B cell (primary cell): Measurements from ENCODE around the gene CDO1. TPM values are rescaled to one million over a fixed set of nuclear protein-coding genes. Genes with fewer than 3 reads are reported as not detected.
A peak's percentile ranks its signal among the peaks of the same experiment; 100 is the strongest.

Experiments used
- ATAC-seq: fragments of 200-7000 bp; cut with Tn5 transposase; one replicate; pipeline ENCODE4 v1.10.0; 2021; ENCODE audit warnings: low read depth, mild to moderate bottlenecking, moderate number of reproducible peaks, moderate library complexity
- CTCF ChIA-PET: fragments of 350-600 bp; sonication (Branson Sonifier 250); formaldehyde crosslinking; loops from one replicate; lab custom pipeline; 2021; ENCODE audit warnings: antibody characterized with exemption, inconsistent platforms; lab: Charles Lee
- POLR2A ChIA-PET: fragments of 350-600 bp; sonication (Branson Sonifier 250); formaldehyde crosslinking; loops from one replicate; lab custom pipeline; 2021; ENCODE audit warnings: antibody characterized with exemption; lab: Charles Lee
- DNase-seq: peaks from one replicate; pipeline ENCODE4 v3.0.0; 2013
- H2AFZ ChIP-seq: 2 replicates; pipeline ENCODE4 v1.6.1; 2012; ENCODE audit warnings: mild to moderate bottlenecking, low read depth, low read length; ENCODE audit not compliant: insufficient read depth, poor library complexity, severe bottlenecking
- H3K27ac ChIP-seq, 2 donors: 1 replicate in 1 of 2; 2 replicates in 1 of 2; pipeline ENCODE4 v1.5.1; 2012 to 2013; ENCODE audit warnings: low read length in 2 of 2, mild to moderate bottlenecking in 2 of 2, moderate library complexity in 1 of 2
- H3K27me3 ChIP-seq, 4 experiments: fragments of 200-600 bp in 1 of 4; sonication (generic) in 1 of 4; replicated peaks in 1 of 4; 1 replicate in 2 of 4; 2 replicates in 2 of 4; pipeline versions ENCODE4 v1.6.1 to v1.7.0; 2013 to 2016; ENCODE audit warnings: low read length in 3 of 4, mild to moderate bottlenecking in 2 of 4, mixed read lengths in 1 of 4, moderate library complexity in 1 of 4; ENCODE audit not compliant: insufficient read depth in 4 of 4, control insufficient read depth in 3 of 4; ENCODE audit errors: control extremely low read depth in 1 of 4
- H3K36me3 ChIP-seq, 2 experiments: replicated peaks in 1 of 2; 1 replicate in 1 of 2; 2 replicates in 1 of 2; pipeline versions ENCODE4 v1.6.1 to v1.7.1; 2013; ENCODE audit warnings: low read length in 1 of 2; ENCODE audit not compliant: insufficient read depth in 2 of 2, control insufficient read depth in 1 of 2; ENCODE audit errors: control extremely low read depth in 1 of 2, extremely low read depth in 1 of 2
- H3K4me1 ChIP-seq, 2 donors: fragments of 200-600 bp in 1 of 2; sonication (generic) in 1 of 2; 1 replicate in 1 of 2; 2 replicates in 1 of 2; pipeline versions ENCODE4 v1.5.1 to v1.6.1; 2013 to 2017; ENCODE audit warnings: low read length in 2 of 2; ENCODE audit not compliant: control insufficient read depth in 2 of 2, insufficient read depth in 2 of 2
- H3K4me2 ChIP-seq: replicated peaks from 2 replicates; pipeline ENCODE3; 2012; ENCODE audit warnings: mild to moderate bottlenecking, low read depth, low read length; ENCODE audit not compliant: poor library complexity, severe bottlenecking
- H3K4me3 ChIP-seq, 5 experiments: fragments of 200-600 bp in 1 of 5; sonication (generic) in 1 of 5; 1 replicate in 3 of 5; 2 replicates in 2 of 5; pipeline versions ENCODE4 v1.5.1 to v1.7.0; 2011 to 2016; ENCODE audit warnings: low read length in 4 of 5, mild to moderate bottlenecking in 4 of 5, low read depth in 2 of 5, control low read depth in 1 of 5, moderate library complexity in 1 of 5; ENCODE audit not compliant: insufficient read depth in 1 of 5; ENCODE audit errors: control extremely low read depth in 1 of 5, extremely low read depth in 1 of 5
- H3K79me2 ChIP-seq: fragments of 200-600 bp; sonication (generic); one replicate; pipeline ENCODE4 v1.6.0; 2016; ENCODE audit warnings: low read length; ENCODE audit not compliant: control insufficient read depth, insufficient read depth
- H3K9ac ChIP-seq: fragments of 200-600 bp; sonication (generic); 2 replicates; pipeline ENCODE4 v1.6.1; 2017; ENCODE audit warnings: mild to moderate bottlenecking, low read length, moderate library complexity
- H3K9me3 ChIP-seq, 3 donors: one replicate each; pipeline versions ENCODE4 v1.6.1 to v1.7.1; 2013; ENCODE audit warnings: low read length in 2 of 3; ENCODE audit not compliant: control insufficient read depth in 2 of 3, insufficient read depth in 1 of 3; ENCODE audit errors: control extremely low read depth in 1 of 3
- H4K20me1 ChIP-seq: 2 replicates; pipeline ENCODE4 v1.6.0; 2012; ENCODE audit warnings: mild to moderate bottlenecking, low read length; ENCODE audit not compliant: insufficient read depth, control insufficient read depth, poor library complexity, severe bottlenecking
- H3K27ac Mint-ChIP-seq: one replicate; pipeline ENCODE4 v1.8.0; 2021; ENCODE audit warnings: mixed read lengths
- H3K27me3 Mint-ChIP-seq: one replicate; pipeline ENCODE4 v1.8.0; 2021; ENCODE audit warnings: mixed read lengths
- H3K4me1 Mint-ChIP-seq: one replicate; pipeline ENCODE4 v1.8.0; 2021; ENCODE audit warnings: mixed read lengths
- H3K4me3 Mint-ChIP-seq: one replicate; pipeline ENCODE4 v1.8.0; 2021; ENCODE audit warnings: mixed read lengths
- H3K9me3 Mint-ChIP-seq: one replicate; pipeline ENCODE4 v1.8.0; 2022; ENCODE audit warnings: mixed read lengths; ENCODE audit not compliant: insufficient read depth
- EZH2 ChIP-seq: IDR thresholded peaks from 2 replicates; pipeline ENCODE4 v1.6.1; 2012; ENCODE audit warnings: borderline replicate concordance, low read depth, mild to moderate bottlenecking, moderate library complexity, low read length; ENCODE audit not compliant: insufficient read depth, poor library complexity, severe bottlenecking
- WGBS: methylation state at CpG from one replicate; pipeline ENCODE4 v1.1.5; 2013; ENCODE audit warnings: missing lambda C conversion rate; ENCODE audit not compliant: insufficient coverage; 5-methylcytosine and 5-hydroxymethylcytosine counted together
- intact Hi-C: fragments of 100-400 bp; cut with micrococcal nuclease; formaldehyde crosslinking; loops from one replicate; pipeline ENCODE4 v1.10.0; 2022
- polyA plus RNA-seq: library from polyadenylated mRNA; depleted of rRNA; stranded (reverse); fragments of >200 nt; gene quantifications from 2 replicates; pipeline ENCODE4 v1.2.3, GENCODE V29; 2012
- total RNA-seq, 2 donors: library from RNA; stranded (reverse); fragments of 120-200 nt in 1 of 2; gene quantifications; 1 replicate in 1 of 2; 2 replicates in 1 of 2; pipeline versions ENCODE4 v1.2.3 to v1.2.4, GENCODE V29; 2013 to 2022
- TF ChIP-seq, protein P1 (sequence below): fragments of 200-600 bp; IDR thresholded peaks from one replicate; pipeline ENCODE4 v1.8.0; 2022; ENCODE audit warnings: antibody characterized with exemption, mild to moderate bottlenecking

CDO1 gene
- total and polyA plus RNA-seq, 2 donors (not counting 1 experiment from before 2014, with no cell fraction given) = not detected

DNA sequence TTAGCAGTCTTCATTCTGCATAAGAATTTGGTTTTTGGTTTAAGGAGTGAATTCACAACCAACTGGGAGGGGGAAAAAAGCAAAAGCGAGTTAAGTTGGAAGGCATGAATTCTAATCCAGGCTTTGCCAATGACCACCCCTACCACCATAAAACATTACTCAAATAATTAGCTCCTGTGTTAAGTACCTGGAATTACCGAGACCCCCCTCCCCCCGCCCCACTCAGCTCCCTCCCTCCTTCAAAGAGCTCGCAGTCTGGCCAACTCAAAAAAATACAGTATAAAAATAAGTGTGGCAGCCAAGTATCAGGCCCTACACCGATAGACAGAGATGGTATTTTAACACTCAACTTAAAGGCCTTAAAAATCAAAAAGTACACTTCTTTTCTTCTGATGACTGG is 24.4 kb upstream of the CDO1 start:
- Histone ChIP-seq H3K4me3 (peak overlapping the region; percentile 81 to 96 (median 87)), H3K4me2 (peak overlapping the region; percentile 68), H3K27ac (peak overlapping the region; percentile 89 to 94), H3K9me3 (no peaks in the 10 kb centered on the region), H3K27me3 (no peaks in the 10 kb centered on the region), H3K9ac (peak overlapping the region; percentile 95), H2AFZ (peak overlapping the region; percentile 96), H3K36me3 (peaks cover 0 to 21% of the 10 kb centered on the region in 2 experiments), H4K20me1 (peaks cover 32% of the 10 kb centered on the region), H3K79me2 (peaks cover 87% of the 10 kb centered on the region), H3K4me1 (peaks cover 41 to 45% of the 10 kb centered on the region in 2 donors)
- peaks cover 70% of the 10 kb centered on the region for H3K4me1 Mint-ChIP-seq
- no peak for DNase-seq
- ATAC-seq = no peak
- intact Hi-C loops = loop anchor here (1.0 to 5.0 kb wide), 10 partner anchors 198 to 671 kb away; partner anchors contain the start of genes CCDC112, COMMD10, FEM1C and PGGT1B
- no peaks in the 10 kb centered on the region for H3K27me3 Mint-ChIP-seq
- 0% methylated on average over 2 of the region's 5 CpGs for WGBS
- ChIA-PET POLR2A (interaction anchor here (1.3 kb wide), 1 partner anchor 298 kb away, joined by 3 read pairs; no protein-coding TSS in a partner anchor), CTCF (interaction anchor here (0.6 to 3.1 kb wide), 9 partner anchors 9 to 528 kb away, joined by 3 to 21 read pairs (median 3); partner anchors contain the start of genes COMMD10 and TICAM2)
- H3K27ac Mint-ChIP-seq = peak overlapping the region; percentile 100
- TF ChIP-seq EZH2 = no peak
- TF ChIP-seq, protein P1, sequence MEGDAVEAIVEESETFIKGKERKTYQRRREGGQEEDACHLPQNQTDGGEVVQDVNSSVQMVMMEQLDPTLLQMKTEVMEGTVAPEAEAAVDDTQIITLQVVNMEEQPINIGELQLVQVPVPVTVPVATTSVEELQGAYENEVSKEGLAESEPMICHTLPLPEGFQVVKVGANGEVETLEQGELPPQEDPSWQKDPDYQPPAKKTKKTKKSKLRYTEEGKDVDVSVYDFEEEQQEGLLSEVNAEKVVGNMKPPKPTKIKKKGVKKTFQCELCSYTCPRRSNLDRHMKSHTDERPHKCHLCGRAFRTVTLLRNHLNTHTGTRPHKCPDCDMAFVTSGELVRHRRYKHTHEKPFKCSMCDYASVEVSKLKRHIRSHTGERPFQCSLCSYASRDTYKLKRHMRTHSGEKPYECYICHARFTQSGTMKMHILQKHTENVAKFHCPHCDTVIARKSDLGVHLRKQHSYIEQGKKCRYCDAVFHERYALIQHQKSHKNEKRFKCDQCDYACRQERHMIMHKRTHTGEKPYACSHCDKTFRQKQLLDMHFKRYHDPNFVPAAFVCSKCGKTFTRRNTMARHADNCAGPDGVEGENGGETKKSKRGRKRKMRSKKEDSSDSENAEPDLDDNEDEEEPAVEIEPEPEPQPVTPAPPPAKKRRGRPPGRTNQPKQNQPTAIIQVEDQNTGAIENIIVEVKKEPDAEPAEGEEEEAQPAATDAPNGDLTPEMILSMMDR = no peak
- no peaks in the 10 kb centered on the region for H3K9me3 Mint-ChIP-seq
- peak overlapping the region; percentile 100 for H3K4me3 Mint-ChIP-seq

DNA sequence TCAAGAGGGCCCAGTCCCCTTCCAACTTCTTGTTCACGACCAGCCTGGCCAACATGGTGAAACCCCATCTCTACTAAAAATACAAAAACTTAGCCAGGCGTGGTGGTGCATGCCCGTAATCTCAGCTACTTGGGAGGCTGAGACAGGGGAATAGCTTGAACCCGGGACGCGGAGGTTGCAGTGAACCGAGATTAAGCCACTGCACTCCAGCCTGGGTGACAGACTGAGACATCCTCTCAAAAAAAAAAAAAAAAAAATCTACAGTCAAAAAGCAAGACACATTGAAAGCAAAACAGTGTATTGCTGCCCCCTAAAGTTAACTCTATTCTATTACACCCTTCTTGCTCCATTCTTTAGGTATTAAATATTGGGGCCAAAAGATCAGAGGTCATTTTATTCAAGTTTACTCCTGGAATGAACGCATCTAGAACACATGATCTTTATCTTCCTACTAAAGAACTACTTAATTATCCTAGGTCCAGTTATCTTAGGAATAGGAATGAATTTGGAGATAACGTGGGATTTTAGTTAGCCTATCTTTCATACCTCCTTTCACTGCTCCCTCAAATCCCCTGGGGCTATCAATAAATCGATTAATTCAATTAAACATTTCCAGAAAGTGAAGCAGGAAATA is 22.5 kb upstream of the CDO1 start:
- TF ChIP-seq, protein P1 = peak; percentile 65
- TF ChIP-seq EZH2 = no peak
- Histone ChIP-seq H3K9me3 (no peaks in the 10 kb centered on the region), H3K4me3 (no peak overlapping the region), H3K27ac (peak overlapping the region in 1 of 2 donors; percentile 47), H3K79me2 (peaks cover 80% of the 10 kb centered on the region), H3K4me2 (peak overlapping the region; percentile 68), H3K4me1 (peaks cover 32 to 37% of the 10 kb centered on the region in 2 donors), H3K27me3 (no peaks in the 10 kb centered on the region), H3K36me3 (peaks cover 5 to 30% of the 10 kb centered on the region in 2 experiments), H4K20me1 (peaks cover 32% of the 10 kb centered on the region), H3K9ac (no peak overlapping the region), H2AFZ (no peak overlapping the region)
- intact Hi-C loops = loop anchor here (1.0 to 2.0 kb wide), 2 partner anchors 8 to 528 kb away; no protein-coding TSS in a partner anchor
- Mint-ChIP-seq H3K9me3 (no peaks in the 10 kb centered on the region), H3K27me3 (no peaks in the 10 kb centered on the region), H3K4me1 (peaks cover 54% of the 10 kb centered on the region), H3K4me3 (peak overlapping the region; percentile 100), H3K27ac (no peak overlapping the region)
- ATAC-seq (no peak), DNase-seq (peak; percentile 70)
- WGBS = no CpG with 5 or more reads among the region's 10 CpGs
- ChIA-PET CTCF (interaction anchor here (0.7 to 3.1 kb wide), 12 partner anchors 40 to 775 kb away, joined by 3 to 21 read pairs (median 3); partner anchors contain the start of gene FEM1C), POLR2A (interaction anchor here (0.7 kb wide), 1 partner anchor 213 kb away, joined by 6 read pairs; no protein-coding TSS in a partner anchor)
